ENCODE data around the gene STX18. TPM values are rescaled to one million over a fixed set of nuclear protein-coding genes. Genes with fewer than 3 reads are reported as not detected.
"Not testable (repeated sequence)": the region's sequence is repeated elsewhere in the genome, so short reads cannot be mapped to it uniquely, and the experiment has no call there.

STX18 gene
- total RNA-seq, 2 experiments from 2014 or later = 23.7 to 25.9 TPM

- no peak overlapping the region for H3K27ac Mint-ChIP-seq
- no peaks in the 10 kb centered on the region for H3K27me3 Mint-ChIP-seq
- peaks cover 18% of the 10 kb centered on the region for H3K36me3 Mint-ChIP-seq
- H3K4me3 Mint-ChIP-seq = no peak overlapping the region
- no peak for DNase-seq
- peaks cover 21% of the 10 kb centered on the region for H3K4me1 Mint-ChIP-seq
- no peaks in the 10 kb centered on the region for H3K9me3 Mint-ChIP-seq
These were observed 34.4 kb downstream of the STX18 start for GRCh38 chr4:4507403-4507802.

GRCh38 chr4:4506961-4507360, 34.9 kb downstream of the STX18 start:
- Mint-ChIP-seq H3K36me3 (peaks cover 18% of the 10 kb centered on the region), H3K27ac (no peak overlapping the region), H3K4me3 (no peak overlapping the region), H3K9me3 (no peaks in the 10 kb centered on the region), H3K27me3 (no peaks in the 10 kb centered on the region), H3K4me1 (peaks cover 22% of the 10 kb centered on the region)
- DNase-seq = no peak

GRCh38 chr4:4505211-4505610, 36.6 kb downstream of the STX18 start:
- not testable (repeated sequence) for DNase-seq, H3K9me3 Mint-ChIP-seq, H3K27ac Mint-ChIP-seq, H3K27me3 Mint-ChIP-seq, H3K4me3 Mint-ChIP-seq
- Mint-ChIP-seq H3K4me1 (peaks cover 26% of the 10 kb centered on the region), H3K36me3 (peaks cover 17% of the 10 kb centered on the region)

GRCh38 chr4:4504783-4505182, 37.1 kb downstream of the STX18 start:
- Mint-ChIP-seq H3K27ac (no peak overlapping the region), H3K4me1 (peaks cover 26% of the 10 kb centered on the region), H3K9me3 (no peaks in the 10 kb centered on the region), H3K27me3 (no peaks in the 10 kb centered on the region), H3K36me3 (peaks cover 14% of the 10 kb centered on the region), H3K4me3 (no peak overlapping the region)
- no peak for DNase-seq

GRCh38 chr4:4502694-4503311, 39.0 kb downstream of the STX18 start:
- peak overlapping the region; percentile 46 for H3K27ac Mint-ChIP-seq
- no peaks in the 10 kb centered on the region for H3K9me3 Mint-ChIP-seq
- DNase-seq = peak; percentile 11
- H3K4me3 Mint-ChIP-seq = peak overlapping the region; percentile 73
- H3K27me3 Mint-ChIP-seq = no peaks in the 10 kb centered on the region
- peaks cover 5% of the 10 kb centered on the region for H3K36me3 Mint-ChIP-seq
- H3K4me1 Mint-ChIP-seq = peaks cover 25% of the 10 kb centered on the region

- Mint-ChIP-seq H3K4me1 (peaks cover 22% of the 10 kb centered on the region), H3K27ac (no peak overlapping the region), H3K9me3 (no peaks in the 10 kb centered on the region), H3K4me3 (no peak overlapping the region), H3K36me3 (peaks cover 5% of the 10 kb centered on the region), H3K27me3 (no peaks in the 10 kb centered on the region)
- no peak for DNase-seq
These were observed 40.2 kb downstream of the STX18 start for GRCh38 chr4:4501679-4502078.

- Mint-ChIP-seq H3K4me1 (peaks cover 18% of the 10 kb centered on the region), H3K27me3 (no peaks in the 10 kb centered on the region), H3K4me3 (no peak overlapping the region), H3K27ac (no peak overlapping the region), H3K9me3 (no peaks in the 10 kb centered on the region), H3K36me3 (peaks cover 1% of the 10 kb centered on the region)
- no peak for DNase-seq
These were observed 42.3 kb downstream of the STX18 start for GRCh38 chr4:4499438-4500123.

- Mint-ChIP-seq H3K27ac (no peak overlapping the region), H3K9me3 (no peaks in the 10 kb centered on the region), H3K27me3 (no peaks in the 10 kb centered on the region), H3K4me3 (no peak overlapping the region), H3K4me1 (peaks cover 15% of the 10 kb centered on the region), H3K36me3 (peaks cover 1% of the 10 kb centered on the region)
- no peak for DNase-seq
These were observed 45.1 kb downstream of the STX18 start for GRCh38 chr4:4496592-4497372.

- DNase-seq = no peak
- Mint-ChIP-seq H3K4me1 (peaks cover 11% of the 10 kb centered on the region), H3K9me3 (no peaks in the 10 kb centered on the region), H3K27me3 (no peaks in the 10 kb centered on the region), H3K27ac (no peak overlapping the region), H3K36me3 (peaks cover 1% of the 10 kb centered on the region), H3K4me3 (no peak overlapping the region)
These were observed 47.0 kb downstream of the STX18 start for GRCh38 chr4:4494882-4495281.

- H3K4me3 Mint-ChIP-seq = peak overlapping the region; percentile 46
- H3K9me3 Mint-ChIP-seq = no peaks in the 10 kb centered on the region
- H3K4me1 Mint-ChIP-seq = peaks cover 8% of the 10 kb centered on the region
- peaks cover 1% of the 10 kb centered on the region for H3K36me3 Mint-ChIP-seq
- no peak for DNase-seq
- no peaks in the 10 kb centered on the region for H3K27me3 Mint-ChIP-seq
- H3K27ac Mint-ChIP-seq = peak overlapping the region; percentile 62
These were observed 49.5 kb downstream of the STX18 start for GRCh38 chr4:4492161-4492847.

GRCh38 chr4:4491396-4491893, 50.4 kb downstream of the STX18 start:
- Mint-ChIP-seq H3K27me3 (no peaks in the 10 kb centered on the region), H3K4me1 (peaks cover 9% of the 10 kb centered on the region), H3K9me3 (no peaks in the 10 kb centered on the region), H3K27ac (no peak overlapping the region), H3K4me3 (no peak overlapping the region), H3K36me3 (peaks cover 1% of the 10 kb centered on the region)
- no peak for DNase-seq

GRCh38 chr4:4490816-4491215, 51.0 kb downstream of the STX18 start:
- Mint-ChIP-seq H3K4me1 (peaks cover 9% of the 10 kb centered on the region), H3K27me3 (no peaks in the 10 kb centered on the region), H3K36me3 (peaks cover 1% of the 10 kb centered on the region), H3K4me3 (no peak overlapping the region), H3K9me3 (no peaks in the 10 kb centered on the region), H3K27ac (no peak overlapping the region)
- DNase-seq = no peak

- Mint-ChIP-seq H3K4me3 (no peak overlapping the region), H3K9me3 (no peaks in the 10 kb centered on the region), H3K36me3 (no peaks in the 10 kb centered on the region), H3K27me3 (no peaks in the 10 kb centered on the region), H3K27ac (no peak overlapping the region), H3K4me1 (peaks cover 9% of the 10 kb centered on the region)
- DNase-seq = no peak
These were observed 51.8 kb downstream of the STX18 start for GRCh38 chr4:4490041-4490440.

GRCh38 chr4:4488405-4489404, 53.1 kb downstream of the STX18 start:
- no peaks in the 10 kb centered on the region for H3K27me3 Mint-ChIP-seq
- peaks cover 9% of the 10 kb centered on the region for H3K4me1 Mint-ChIP-seq
- DNase-seq = peak; percentile 61
- no peak overlapping the region for H3K4me3 Mint-ChIP-seq
- no peak overlapping the region for H3K27ac Mint-ChIP-seq
- no peaks in the 10 kb centered on the region for H3K36me3 Mint-ChIP-seq
- H3K9me3 Mint-ChIP-seq = no peaks in the 10 kb centered on the region

Data from activated naive CD8-positive, alpha-beta T cell treated with anti-CD3 and anti-CD28 coated beads for 36 hours (primary cell).